RWPE2 (cell line): ENCODE measurements around the gene OGDHL.
A peak's percentile ranks its signal among the peaks of the same experiment; 100 is the strongest.
"Not testable (repeated sequence)": the region's sequence is repeated elsewhere in the genome, so short reads cannot be mapped to it uniquely, and the experiment has no call there.

Experiments
- ATAC-seq: fragments of 200-7000 bp; cut with Tn5 transposase; 3 replicates; pipeline ENCODE4 v1.9.1; 2021; ENCODE audit warnings: low read depth
- DNase-seq: peaks from one replicate; pipeline ENCODE4 v3.0.0-alpha.2; 2020; ENCODE audit warnings: low spot score
- H3K27ac ChIP-seq: fragments of 450-650 bp; 2 replicates; pipeline ENCODE4 v1.5.1; 2017; ENCODE audit warnings: mild to moderate bottlenecking; ENCODE audit not compliant: poor library complexity, severe bottlenecking
- H3K27me3 ChIP-seq: fragments of 250-450 bp; sonication (Bioruptor Pico); 2 replicates; pipeline ENCODE4 v1.5.1; 2021; ENCODE audit warnings: mild to moderate bottlenecking, moderate library complexity; ENCODE audit not compliant: insufficient read depth, poor library complexity, severe bottlenecking
- H3K36me3 ChIP-seq: fragments of 250-450 bp; sonication (Bioruptor Pico); 2 replicates; pipeline ENCODE4 v1.5.1; 2020; ENCODE audit warnings: low read depth, mild to moderate bottlenecking, moderate library complexity
- H3K4me1 ChIP-seq: fragments of 250-450 bp; sonication (Bioruptor Pico); 2 replicates; pipeline ENCODE4 v1.5.1; 2021; ENCODE audit warnings: mild to moderate bottlenecking, moderate library complexity; ENCODE audit not compliant: insufficient read depth, poor library complexity, severe bottlenecking
- H3K4me3 ChIP-seq: fragments of 250-450 bp; sonication (Bioruptor Pico); 2 replicates; pipeline ENCODE4 v1.5.1; 2021; ENCODE audit warnings: mild to moderate bottlenecking, moderate library complexity; ENCODE audit not compliant: severe bottlenecking
- H3K9me3 ChIP-seq: fragments of 250-450 bp; sonication (Bioruptor Pico); 2 replicates; pipeline ENCODE4 v1.5.1; 2021; ENCODE audit warnings: mild to moderate bottlenecking, moderate library complexity; ENCODE audit not compliant: severe bottlenecking
- TF ChIP-seq, protein P1 (sequence below): fragments of 450-650 bp; IDR thresholded peaks from one replicate; pipeline ENCODE4 v1.5.1; 2017; ENCODE audit warnings: mild to moderate bottlenecking, moderate library complexity; ENCODE audit not compliant: poor library complexity, severe bottlenecking

OGDHL gene

DNA sequence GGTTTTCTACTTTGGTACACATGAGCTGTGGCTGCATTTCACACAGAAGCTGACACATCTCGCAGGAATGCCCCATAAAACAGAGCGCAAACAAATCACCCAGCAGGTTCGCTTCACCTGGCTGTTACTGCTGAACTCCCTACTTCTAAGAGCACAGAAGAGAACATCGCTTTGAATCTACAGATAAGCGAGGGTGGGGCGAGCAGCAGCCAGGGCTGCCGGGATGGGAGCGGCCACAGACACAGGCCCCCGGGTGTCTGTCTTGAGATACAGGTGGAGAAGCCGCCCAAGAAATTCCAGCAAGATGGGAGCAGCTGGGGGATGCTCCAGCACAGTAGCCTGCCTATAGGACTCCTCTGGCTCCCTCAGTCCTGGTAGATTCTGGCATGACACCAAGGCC, 27.4 kb downstream of the OGDHL start:
- ATAC-seq (peak; percentile 92), DNase-seq (no peak)
- no peaks in the 10 kb centered on the region for H3K36me3 ChIP-seq
- H3K4me1 ChIP-seq, result peaks cover 5% of the 10 kb centered on the region
- no peak overlapping the region for H3K4me3 ChIP-seq
- no peaks in the 10 kb centered on the region for H3K27me3 ChIP-seq
- no peaks in the 10 kb centered on the region for H3K9me3 ChIP-seq
- no peak overlapping the region for H3K27ac ChIP-seq
- TF ChIP-seq, protein P1, sequence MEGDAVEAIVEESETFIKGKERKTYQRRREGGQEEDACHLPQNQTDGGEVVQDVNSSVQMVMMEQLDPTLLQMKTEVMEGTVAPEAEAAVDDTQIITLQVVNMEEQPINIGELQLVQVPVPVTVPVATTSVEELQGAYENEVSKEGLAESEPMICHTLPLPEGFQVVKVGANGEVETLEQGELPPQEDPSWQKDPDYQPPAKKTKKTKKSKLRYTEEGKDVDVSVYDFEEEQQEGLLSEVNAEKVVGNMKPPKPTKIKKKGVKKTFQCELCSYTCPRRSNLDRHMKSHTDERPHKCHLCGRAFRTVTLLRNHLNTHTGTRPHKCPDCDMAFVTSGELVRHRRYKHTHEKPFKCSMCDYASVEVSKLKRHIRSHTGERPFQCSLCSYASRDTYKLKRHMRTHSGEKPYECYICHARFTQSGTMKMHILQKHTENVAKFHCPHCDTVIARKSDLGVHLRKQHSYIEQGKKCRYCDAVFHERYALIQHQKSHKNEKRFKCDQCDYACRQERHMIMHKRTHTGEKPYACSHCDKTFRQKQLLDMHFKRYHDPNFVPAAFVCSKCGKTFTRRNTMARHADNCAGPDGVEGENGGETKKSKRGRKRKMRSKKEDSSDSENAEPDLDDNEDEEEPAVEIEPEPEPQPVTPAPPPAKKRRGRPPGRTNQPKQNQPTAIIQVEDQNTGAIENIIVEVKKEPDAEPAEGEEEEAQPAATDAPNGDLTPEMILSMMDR, result no peak

DNA sequence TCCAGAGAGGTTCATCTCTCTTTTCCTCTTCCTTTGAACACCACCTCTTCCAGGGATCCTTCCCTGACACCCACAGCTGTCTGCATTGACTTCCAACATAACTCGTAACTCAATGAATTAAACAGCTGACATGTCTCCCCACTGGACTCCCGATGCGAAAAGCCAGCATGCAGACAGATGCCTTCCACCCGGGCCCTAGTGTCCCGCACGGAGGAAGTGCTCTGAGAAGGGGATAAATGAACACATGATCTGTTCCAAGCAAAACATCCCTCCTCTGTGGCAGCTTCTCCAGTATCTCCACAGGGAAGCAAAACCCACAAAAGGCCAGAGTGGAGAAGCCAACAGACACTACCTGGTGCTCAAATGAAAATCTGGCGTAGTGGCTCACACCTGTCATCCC, 28.3 kb downstream of the OGDHL start:
- no peaks in the 10 kb centered on the region for H3K27me3 ChIP-seq
- no peaks in the 10 kb centered on the region for H3K36me3 ChIP-seq
- ATAC-seq, result no peak
- no peak for DNase-seq
- TF ChIP-seq, protein P1, result no peak
- H3K4me1 ChIP-seq, result peaks cover 5% of the 10 kb centered on the region
- no peak overlapping the region for H3K4me3 ChIP-seq
- no peaks in the 10 kb centered on the region for H3K9me3 ChIP-seq
- no peak overlapping the region for H3K27ac ChIP-seq

DNA sequence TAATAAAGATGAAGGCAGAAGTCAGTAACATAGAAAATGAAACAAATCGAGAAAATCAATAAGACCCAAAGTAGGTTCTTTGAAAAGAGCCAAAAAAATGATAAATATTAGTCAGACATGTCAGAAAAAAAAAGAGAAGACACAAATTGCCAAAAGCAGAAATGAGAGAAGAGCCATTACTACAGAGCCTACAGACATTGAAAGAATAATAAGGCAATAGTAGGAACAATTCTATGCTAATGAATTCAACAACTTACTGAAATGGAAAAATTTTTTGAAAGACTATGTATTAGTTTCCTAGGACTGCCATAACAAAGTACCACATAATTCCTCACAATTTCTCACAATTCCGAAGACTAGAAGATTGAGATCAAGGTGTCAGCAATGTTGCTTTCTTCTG, 35.5 kb downstream of the OGDHL start:
- Histone ChIP-seq H3K36me3 (no peaks in the 10 kb centered on the region), H3K4me3 (no peak overlapping the region), H3K27me3 (no peaks in the 10 kb centered on the region), H3K27ac (no peak overlapping the region), H3K9me3 (peaks cover 9% of the 10 kb centered on the region), H3K4me1 (no peaks in the 10 kb centered on the region)
- DNase-seq (no peak), ATAC-seq (no peak)
- TF ChIP-seq, protein P1, result no peak

DNA sequence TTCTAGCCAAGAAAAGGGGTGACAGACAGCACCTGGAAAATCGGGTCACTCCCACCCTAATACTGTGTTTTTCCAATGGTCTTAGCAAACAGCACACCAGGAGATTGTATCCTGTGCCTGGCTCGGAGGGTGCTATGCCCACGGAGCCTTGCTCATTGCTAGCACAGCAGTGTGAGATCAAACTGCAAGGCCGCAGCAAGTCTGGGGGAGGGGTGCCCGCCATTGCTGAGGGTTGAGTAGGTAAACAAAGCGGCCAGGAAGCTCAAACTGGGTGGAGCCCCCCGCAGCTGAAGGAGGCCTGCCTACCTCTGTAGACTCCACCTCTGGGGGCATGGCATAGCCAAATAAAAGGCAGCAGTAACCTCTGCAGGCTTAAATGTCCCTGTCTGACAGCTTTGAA, 47.0 kb downstream of the OGDHL start:
- not testable (repeated sequence) for H3K27ac ChIP-seq, H3K4me3 ChIP-seq, DNase-seq, H3K4me1 ChIP-seq, H3K27me3 ChIP-seq, ATAC-seq, H3K36me3 ChIP-seq, H3K9me3 ChIP-seq

DNA sequence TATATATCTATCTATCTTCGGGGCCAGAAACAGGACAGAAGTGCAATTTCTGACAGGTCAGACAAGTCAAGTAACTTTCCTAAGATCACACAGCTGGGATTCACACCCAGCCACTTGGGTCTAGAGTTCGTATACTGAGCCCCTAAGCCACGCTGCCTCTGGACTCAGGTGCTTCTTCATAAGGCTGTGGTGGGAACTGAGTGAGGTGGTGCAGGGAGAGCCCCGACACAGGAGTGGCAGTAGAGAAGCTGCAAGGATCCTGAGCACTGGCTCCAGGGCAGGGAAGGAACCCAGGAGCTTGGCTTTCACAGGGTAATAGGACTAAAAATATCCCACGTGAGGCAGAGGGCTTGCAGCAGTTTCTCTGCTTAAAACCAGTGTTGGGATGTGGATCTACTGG, 48.9 kb downstream of the OGDHL start:
- Histone ChIP-seq H3K36me3 (no peaks in the 10 kb centered on the region), H3K4me1 (no peaks in the 10 kb centered on the region), H3K27ac (no peak overlapping the region), H3K27me3 (no peaks in the 10 kb centered on the region), H3K4me3 (no peak overlapping the region), H3K9me3 (no peaks in the 10 kb centered on the region)
- TF ChIP-seq, protein P1, result no peak
- no peak for DNase-seq
- ATAC-seq, result no peak
